ENCODE data around the gene ST3GAL5.

ST3GAL5 gene

DNA sequence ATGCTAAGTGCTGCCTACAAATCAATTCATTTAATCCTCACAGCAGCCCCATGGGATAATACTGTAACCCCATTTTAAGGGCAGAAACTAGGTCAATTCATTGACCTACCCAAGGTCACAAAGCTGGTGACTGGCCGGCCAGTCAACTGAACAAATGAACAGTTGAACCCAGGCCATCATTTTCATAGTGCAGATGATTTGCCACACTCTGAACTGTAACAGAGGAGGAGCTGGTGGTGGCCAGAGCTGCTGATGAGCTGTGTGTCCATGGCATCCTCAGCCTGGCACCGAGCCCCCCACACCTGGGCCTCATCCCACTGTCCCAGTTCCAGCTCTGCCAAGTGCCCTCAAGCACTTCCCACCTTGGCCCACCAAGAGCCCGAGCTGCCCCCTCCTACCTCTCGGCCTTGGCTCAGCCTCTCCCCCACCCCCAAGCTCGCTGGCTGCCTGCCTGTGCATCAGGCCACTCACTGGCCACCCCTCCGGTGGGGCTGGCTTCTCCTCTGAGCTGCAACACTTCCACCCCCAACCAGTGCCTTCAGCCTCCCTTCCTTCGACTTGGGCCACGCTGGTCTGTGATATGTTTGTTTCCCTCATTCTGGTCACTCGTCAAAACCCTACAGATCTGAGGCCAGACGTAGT, 76.6 kb downstream of the ST3GAL5 start:
- no peak overlapping the region for H3K4me3 ChIP-seq (ENCODE audit: control insufficient read depth, low read depth, low read length)
- DNase-seq (ENCODE audit: low read depth), result no peak
- TF ChIP-seq, protein P1, sequence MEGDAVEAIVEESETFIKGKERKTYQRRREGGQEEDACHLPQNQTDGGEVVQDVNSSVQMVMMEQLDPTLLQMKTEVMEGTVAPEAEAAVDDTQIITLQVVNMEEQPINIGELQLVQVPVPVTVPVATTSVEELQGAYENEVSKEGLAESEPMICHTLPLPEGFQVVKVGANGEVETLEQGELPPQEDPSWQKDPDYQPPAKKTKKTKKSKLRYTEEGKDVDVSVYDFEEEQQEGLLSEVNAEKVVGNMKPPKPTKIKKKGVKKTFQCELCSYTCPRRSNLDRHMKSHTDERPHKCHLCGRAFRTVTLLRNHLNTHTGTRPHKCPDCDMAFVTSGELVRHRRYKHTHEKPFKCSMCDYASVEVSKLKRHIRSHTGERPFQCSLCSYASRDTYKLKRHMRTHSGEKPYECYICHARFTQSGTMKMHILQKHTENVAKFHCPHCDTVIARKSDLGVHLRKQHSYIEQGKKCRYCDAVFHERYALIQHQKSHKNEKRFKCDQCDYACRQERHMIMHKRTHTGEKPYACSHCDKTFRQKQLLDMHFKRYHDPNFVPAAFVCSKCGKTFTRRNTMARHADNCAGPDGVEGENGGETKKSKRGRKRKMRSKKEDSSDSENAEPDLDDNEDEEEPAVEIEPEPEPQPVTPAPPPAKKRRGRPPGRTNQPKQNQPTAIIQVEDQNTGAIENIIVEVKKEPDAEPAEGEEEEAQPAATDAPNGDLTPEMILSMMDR (conservative IDR thresholded peaks at IDR 0.05; ENCODE audit: control insufficient read depth, insufficient read depth, low read depth, low read length), result no peak

DNA sequence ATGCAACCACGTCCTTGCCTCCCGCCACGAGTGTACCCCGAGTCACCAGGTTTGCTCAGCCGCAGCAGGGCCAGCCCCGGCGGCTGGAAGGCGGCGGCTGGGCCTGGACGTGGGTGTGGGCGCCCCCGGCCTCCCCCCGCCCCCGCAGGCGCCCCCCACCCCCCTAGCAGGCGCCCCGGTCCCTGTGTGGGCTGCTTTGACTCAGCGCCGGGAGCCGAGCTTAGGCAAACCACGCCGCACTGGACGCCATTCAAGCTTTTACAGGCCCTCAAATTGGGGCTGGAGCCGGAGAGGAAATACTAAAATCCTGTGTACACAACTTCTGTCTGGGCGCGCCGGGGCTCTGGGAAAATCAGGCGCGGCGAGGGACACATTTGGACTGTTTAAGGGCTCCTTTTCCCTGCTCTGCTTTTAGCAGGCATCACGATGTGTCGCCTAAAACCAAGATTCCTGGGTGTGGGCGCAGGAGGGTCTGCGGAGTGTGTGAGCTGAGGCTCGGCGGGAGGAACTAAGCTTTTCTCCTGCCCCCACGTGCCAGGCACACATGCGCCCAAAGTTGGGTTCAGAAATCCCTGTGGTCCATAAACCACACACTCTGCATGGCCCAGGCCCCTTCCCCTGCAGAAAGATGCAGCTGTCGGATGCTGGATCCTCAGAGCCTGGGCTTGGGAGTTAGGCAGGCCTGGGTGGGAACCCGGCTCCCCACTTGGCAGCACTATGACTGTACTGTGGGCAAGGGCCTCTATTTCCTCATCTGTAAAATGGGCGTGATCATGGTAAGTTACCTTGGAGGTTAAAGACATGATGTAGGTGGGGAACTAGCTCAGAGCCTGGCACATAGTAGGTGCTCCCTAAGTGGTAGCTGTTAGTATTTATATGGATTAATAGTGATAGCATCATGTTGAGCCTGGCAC, 77.4 kb downstream of the ST3GAL5 start:
- no peak overlapping the region for H3K4me3 ChIP-seq (ENCODE audit: control insufficient read depth, low read depth, low read length)
- TF ChIP-seq, protein P1 (conservative IDR thresholded peaks at IDR 0.05; ENCODE audit: control insufficient read depth, insufficient read depth, low read depth, low read length), result no peak
- DNase-seq (ENCODE audit: low read depth), result peak; percentile 62

DNA sequence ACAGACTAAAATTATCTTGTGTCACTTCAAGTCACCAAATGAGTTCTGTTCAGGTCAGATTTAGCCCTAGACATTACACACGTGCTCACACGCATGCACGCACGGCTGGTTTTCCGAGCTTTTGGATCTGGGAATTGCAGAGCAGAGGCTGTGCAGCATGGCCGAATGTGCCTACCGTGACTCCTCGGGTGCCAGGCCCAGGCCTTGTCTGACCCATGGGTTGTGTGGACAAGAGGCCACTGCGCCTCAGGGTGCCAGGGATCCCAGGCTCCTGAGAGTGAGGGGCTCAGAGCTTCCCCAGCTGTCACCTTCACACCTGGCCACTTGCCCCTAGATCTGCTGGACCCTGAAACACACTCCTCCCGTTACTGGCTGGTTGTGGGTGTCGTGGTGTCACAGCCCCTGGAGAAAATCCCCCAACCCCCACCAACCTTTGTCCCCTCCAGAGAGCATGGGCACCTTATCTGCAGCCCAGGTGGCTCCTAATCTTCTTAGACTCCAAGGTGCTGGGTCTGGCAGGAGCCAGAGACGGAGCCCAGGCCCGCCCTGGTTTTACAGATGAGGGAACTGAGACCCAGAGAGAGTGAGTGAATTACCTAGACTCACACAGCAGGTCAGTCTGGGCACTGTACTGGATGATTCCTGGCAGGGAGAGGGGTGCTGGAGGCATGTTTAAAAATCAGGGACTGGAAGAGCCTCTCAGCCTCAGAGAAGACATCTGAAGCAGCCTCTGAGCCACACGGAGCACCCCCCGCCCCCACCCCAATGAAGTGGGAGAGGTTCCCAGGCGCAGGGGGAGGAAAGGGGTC, 78.2 kb downstream of the ST3GAL5 start:
- TF ChIP-seq, protein P1 (conservative IDR thresholded peaks at IDR 0.05; ENCODE audit: control insufficient read depth, insufficient read depth, low read depth, low read length), result no peak
- DNase-seq (ENCODE audit: low read depth), result no peak
- no peak overlapping the region for H3K4me3 ChIP-seq (ENCODE audit: control insufficient read depth, low read depth, low read length)

DNA sequence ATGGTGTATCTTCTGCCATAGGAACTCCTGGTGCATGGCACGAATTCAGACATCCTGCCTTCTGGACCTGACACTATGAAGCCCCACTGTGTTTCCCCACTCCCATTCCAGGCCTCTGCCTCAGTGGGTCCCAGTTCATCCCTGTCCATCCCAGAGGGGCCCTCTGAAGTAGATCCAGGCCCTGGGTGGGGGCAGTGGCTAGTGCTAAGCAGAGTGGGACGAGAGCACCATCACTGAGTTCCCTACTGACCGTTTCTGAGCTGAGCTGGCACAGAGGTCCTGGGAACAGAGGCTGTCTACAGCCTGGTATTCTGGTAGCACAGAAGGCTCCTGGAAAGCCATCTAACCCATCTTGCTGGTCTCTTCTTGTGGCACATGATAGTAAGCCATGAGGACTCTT, 81.0 kb downstream of the ST3GAL5 start:
- DNase-seq (ENCODE audit: low read depth), result no peak
- TF ChIP-seq, protein P1 (conservative IDR thresholded peaks at IDR 0.05; ENCODE audit: control insufficient read depth, insufficient read depth, low read depth, low read length), result no peak
- no peak overlapping the region for H3K4me3 ChIP-seq (ENCODE audit: control insufficient read depth, low read depth, low read length)

DNA sequence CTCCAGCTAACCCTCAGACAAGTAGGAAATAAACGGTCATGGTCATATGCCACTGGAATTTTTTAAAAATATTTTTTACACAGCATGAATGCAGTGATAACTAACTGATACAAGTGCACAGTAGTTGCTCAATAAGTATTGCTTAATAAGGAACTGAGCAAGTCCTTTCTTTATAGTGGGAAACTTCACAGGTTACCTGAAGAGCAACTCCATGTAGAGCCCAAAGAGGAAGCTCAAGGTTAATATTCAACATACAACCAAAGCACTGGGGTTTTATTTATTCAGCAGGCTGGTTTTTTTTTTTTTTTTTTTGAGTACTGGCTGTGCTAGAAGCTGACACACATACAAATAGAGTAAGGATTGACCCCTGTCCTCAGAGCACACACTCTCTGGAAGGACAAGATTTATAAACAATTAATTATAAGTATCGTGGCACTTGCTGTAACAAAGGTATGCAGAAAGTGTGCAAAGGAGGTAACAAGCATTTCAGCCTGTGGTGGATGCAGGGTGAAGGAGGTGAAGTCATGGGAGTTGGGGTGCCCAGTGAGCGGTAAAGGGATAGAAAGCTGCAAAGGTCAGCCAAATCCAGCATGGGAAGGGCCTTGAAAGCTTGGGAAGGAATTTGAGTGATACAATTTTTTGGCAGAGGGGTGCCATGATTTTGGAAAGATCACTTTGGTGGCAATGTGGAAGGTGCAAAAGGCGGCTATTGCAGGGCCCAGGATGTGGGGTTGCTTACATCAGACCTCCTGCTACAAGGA, 82.3 kb downstream of the ST3GAL5 start:
- no peak overlapping the region for H3K4me3 ChIP-seq (ENCODE audit: control insufficient read depth, low read depth, low read length)
- TF ChIP-seq, protein P1 (conservative IDR thresholded peaks at IDR 0.05; ENCODE audit: control insufficient read depth, insufficient read depth, low read depth, low read length), result no peak
- DNase-seq (ENCODE audit: low read depth), result no peak

DNA sequence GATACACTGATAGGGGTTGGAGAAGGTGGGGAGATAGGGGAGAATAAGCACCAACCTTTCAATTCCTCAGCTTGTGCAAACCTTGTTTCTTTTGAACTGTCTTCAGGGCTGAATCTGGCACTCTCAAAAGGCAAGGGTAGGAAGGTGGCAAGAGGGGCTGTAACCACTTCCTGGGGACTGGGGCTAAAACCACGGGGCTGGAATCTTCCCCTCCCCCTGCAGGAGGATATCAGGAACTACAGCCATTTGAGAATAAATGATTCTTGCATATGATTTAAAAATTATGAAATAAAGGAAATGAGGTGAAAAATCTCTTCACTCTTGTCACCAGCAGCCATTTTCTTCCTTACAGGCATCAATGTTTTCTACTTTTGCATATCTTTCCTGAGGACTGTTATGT, 84.2 kb downstream of the ST3GAL5 start:
- H3K4me3 ChIP-seq (ENCODE audit: control insufficient read depth, low read depth, low read length), result no peak overlapping the region
- peak; percentile 18 for DNase-seq (ENCODE audit: low read depth)
- TF ChIP-seq, protein P1 (conservative IDR thresholded peaks at IDR 0.05; ENCODE audit: control insufficient read depth, insufficient read depth, low read depth, low read length), result peak; percentile 70
